ENCODE results near the gene JAGN1. TPM values are rescaled to one million over a fixed set of nuclear protein-coding genes. Genes with fewer than 3 reads are reported as not detected.

Gene JAGN1
- total and polyA plus RNA-seq, 9 of the 15 experiments (the other 6 are each of a cell fraction or from before 2014, with no cell fraction given) = 31.6 to 77.8 (median 40.3) TPM

GRCh38 chr3:9843715-9844438, 46.5 kb upstream of the JAGN1 start, which contains the start of gene RPUSD3 (continued):
- TF ChIP-seq ATF1 (CRISPR knock-in tag; IDR thresholded peaks at IDR 0.05) (no peak), ATF1 (tag; IDR thresholded peaks at IDR 0.05) (peak; percentile 54; the same call in 1 of the 2 replicates), SRF (CRISPR knock-in tag; IDR thresholded peaks at IDR 0.05) (peak in 1 of 2 experiments; percentile 56; a peak in 1 of 4 replicates), MAZ (CRISPR knock-in tag; conservative IDR thresholded peaks at IDR 0.05 in 1 of 2, IDR thresholded peaks at IDR 0.05 in 1 of 2) (peak; percentile 67 to 86), SMAD4 (CRISPR knock-in tag; conservative IDR thresholded peaks at IDR 0.05) (peak; percentile 12; the same call in 1 of the 2 replicates), CCAR2 (IDR thresholded peaks at IDR 0.05; ENCODE audit: low read depth, low read length) (no peak), ILF3 (IDR thresholded peaks at IDR 0.05; ENCODE audit: borderline replicate concordance) (no peak), POLR2A (conservative IDR thresholded peaks at IDR 0.05) (peak; percentile 94), EZH2 (IDR thresholded peaks at IDR 0.05; ENCODE audit: borderline replicate concordance, low read depth, low read length) (no peak), CBX2 (IDR thresholded peaks at IDR 0.05; ENCODE audit: insufficient read depth, low read length, poor library complexity, severe bottlenecking) (no peak), STAT6 (CRISPR knock-in tag; IDR thresholded peaks at IDR 0.05) (peak; percentile 23; the same call in 1 of the 2 replicates), CSDE1 (IDR thresholded peaks at IDR 0.05) (no peak), ZNF12 (CRISPR knock-in tag; IDR thresholded peaks at IDR 0.05) (no peak; the same call in 1 of the 2 replicates), ZBTB49 (CRISPR knock-in tag; IDR thresholded peaks at IDR 0.05; ENCODE audit: borderline replicate concordance) (no peak), FOXK1 (CRISPR knock-in tag; IDR thresholded peaks at IDR 0.05; ENCODE audit: borderline replicate concordance) (0 out of 2 replicates have a peak, but pooled peaks have one; percentile 36), ZNF696 (CRISPR knock-in tag; conservative IDR thresholded peaks at IDR 0.05) (no peak), RBM25 (IDR thresholded peaks at IDR 0.05; ENCODE audit: low read depth, low read length, severe bottlenecking) (peak; percentile 82), MTA3 (IDR thresholded peaks at IDR 0.05; ENCODE audit: borderline replicate concordance) (peak; percentile 88; the same call in 1 of the 2 replicates), NFIC (IDR thresholded peaks at IDR 0.05) (peak; percentile 70), SFPQ (IDR thresholded peaks at IDR 0.05; ENCODE audit: low read depth, low read length) (no peak), NONO (IDR thresholded peaks at IDR 0.05; ENCODE audit: low read depth in 2 of 2, low read length in 1 of 2) (peak in 1 of 2 experiments; percentile 49; a peak in 1 of 4 replicates)

Measured in K562 (cell line).